Breast epithelium (tissue), 3 donors: ENCODE measurements around the gene NAMPT.
"Not testable (repeated sequence)": the region's sequence is repeated elsewhere in the genome, so short reads cannot be mapped to it uniquely, and the experiment has no call there.

Experiments
- POLR2A ChIP-seq: fragments of 450-650 bp; IDR thresholded peaks from one replicate; pipeline ENCODE4 v1.6.1; 2016; ENCODE audit warnings: antibody characterized with exemption, mild to moderate bottlenecking, moderate library complexity
- POLR2AphosphoS5 ChIP-seq, 3 donors: sonication (generic); formaldehyde crosslinking; IDR thresholded peaks; one replicate each; pipeline ENCODE4 v1.6.1; 2017; ENCODE audit warnings: antibody characterized with exemption in 3 of 3

- not testable (repeated sequence) for TF ChIP-seq POLR2A; POLR2AphosphoS5 (IDR thresholded peaks at IDR 0.05)
These were observed 35.5 kb upstream of the NAMPT start for GRCh38 chr7:106320254-106320770.
